HFFc6 (cell line): ENCODE measurements around the gene HS3ST5. TPM values are rescaled to one million over a fixed set of nuclear protein-coding genes. Genes with fewer than 3 reads are reported as not detected.

Source experiments
- DNase-seq: peaks from one replicate; pipeline ENCODE4 v3.0.0-alpha.2; 2018
- H3K27ac Mint-ChIP-seq: 2 replicates; pipeline ENCODE4 v1.8.0; 2020; ENCODE audit warnings: mild to moderate bottlenecking, mixed read lengths
- H3K27me3 Mint-ChIP-seq: 2 replicates; pipeline ENCODE4 v1.8.0; 2021; ENCODE audit warnings: mild to moderate bottlenecking, moderate library complexity, mixed read lengths; ENCODE audit not compliant: insufficient read depth
- H3K36me3 Mint-ChIP-seq: 2 replicates; pipeline ENCODE4 v1.8.0; 2021; ENCODE audit warnings: low read depth, mixed read lengths
- H3K4me1 Mint-ChIP-seq: 2 replicates; pipeline ENCODE4 v1.8.0; 2020; ENCODE audit warnings: low read depth, mixed read lengths
- H3K4me3 Mint-ChIP-seq: 2 replicates; pipeline ENCODE4 v1.8.0; 2020; ENCODE audit warnings: mild to moderate bottlenecking, moderate library complexity, mixed read lengths
- H3K9me3 Mint-ChIP-seq: 2 replicates; pipeline ENCODE4 v1.8.0; 2020; ENCODE audit warnings: mild to moderate bottlenecking, mixed read lengths
- total RNA-seq, 6 experiments: library from RNA; stranded (reverse); fragmentation: NEBNext Ultra II Directional; extraction: Animal tissue kit (Norgen Biotek cat#: 25700); gene quantifications; 2 replicates in 1 of 6; 3 replicates in 5 of 6; pipeline ENCODE4 v1.2.3, GENCODE V29; 2021
- TF ChIP-seq, protein P1 (sequence below): fragments of 200-600 bp; sonication (generic); IDR thresholded peaks from 2 replicates; pipeline ENCODE4 v1.5.0; 2021; ENCODE audit warnings: antibody characterized with exemption, mild to moderate bottlenecking

Gene HS3ST5
- total RNA-seq, 6 experiments from 2014 or later, result not detected

DNA sequence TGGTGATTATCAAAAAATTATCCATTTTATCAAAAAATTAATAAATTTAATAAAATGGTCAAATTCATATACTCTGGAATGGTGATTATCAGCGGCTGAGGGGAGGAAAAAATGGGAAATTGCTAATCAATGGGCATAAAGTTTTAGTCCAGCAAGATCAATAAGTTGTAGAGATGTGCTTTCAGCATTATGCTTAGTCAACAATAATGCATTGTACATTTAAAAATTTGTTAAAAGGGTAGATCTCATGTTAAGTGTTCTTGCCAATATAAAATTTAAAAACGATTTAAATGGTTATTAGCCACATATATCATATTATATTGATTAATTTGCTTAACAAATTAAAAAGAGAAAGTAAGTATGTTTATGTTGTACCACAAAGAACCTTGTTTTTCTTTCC lies 56.6 kb downstream of the HS3ST5 start:
- H3K9me3 Mint-ChIP-seq, result no peaks in the 10 kb centered on the region
- H3K27ac Mint-ChIP-seq, result no peak overlapping the region
- H3K36me3 Mint-ChIP-seq, result no peaks in the 10 kb centered on the region
- no peak overlapping the region for H3K4me3 Mint-ChIP-seq
- TF ChIP-seq, protein P1, sequence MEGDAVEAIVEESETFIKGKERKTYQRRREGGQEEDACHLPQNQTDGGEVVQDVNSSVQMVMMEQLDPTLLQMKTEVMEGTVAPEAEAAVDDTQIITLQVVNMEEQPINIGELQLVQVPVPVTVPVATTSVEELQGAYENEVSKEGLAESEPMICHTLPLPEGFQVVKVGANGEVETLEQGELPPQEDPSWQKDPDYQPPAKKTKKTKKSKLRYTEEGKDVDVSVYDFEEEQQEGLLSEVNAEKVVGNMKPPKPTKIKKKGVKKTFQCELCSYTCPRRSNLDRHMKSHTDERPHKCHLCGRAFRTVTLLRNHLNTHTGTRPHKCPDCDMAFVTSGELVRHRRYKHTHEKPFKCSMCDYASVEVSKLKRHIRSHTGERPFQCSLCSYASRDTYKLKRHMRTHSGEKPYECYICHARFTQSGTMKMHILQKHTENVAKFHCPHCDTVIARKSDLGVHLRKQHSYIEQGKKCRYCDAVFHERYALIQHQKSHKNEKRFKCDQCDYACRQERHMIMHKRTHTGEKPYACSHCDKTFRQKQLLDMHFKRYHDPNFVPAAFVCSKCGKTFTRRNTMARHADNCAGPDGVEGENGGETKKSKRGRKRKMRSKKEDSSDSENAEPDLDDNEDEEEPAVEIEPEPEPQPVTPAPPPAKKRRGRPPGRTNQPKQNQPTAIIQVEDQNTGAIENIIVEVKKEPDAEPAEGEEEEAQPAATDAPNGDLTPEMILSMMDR, result no peak
- no peaks in the 10 kb centered on the region for H3K4me1 Mint-ChIP-seq
- H3K27me3 Mint-ChIP-seq, result no peaks in the 10 kb centered on the region
- no peak for DNase-seq

DNA sequence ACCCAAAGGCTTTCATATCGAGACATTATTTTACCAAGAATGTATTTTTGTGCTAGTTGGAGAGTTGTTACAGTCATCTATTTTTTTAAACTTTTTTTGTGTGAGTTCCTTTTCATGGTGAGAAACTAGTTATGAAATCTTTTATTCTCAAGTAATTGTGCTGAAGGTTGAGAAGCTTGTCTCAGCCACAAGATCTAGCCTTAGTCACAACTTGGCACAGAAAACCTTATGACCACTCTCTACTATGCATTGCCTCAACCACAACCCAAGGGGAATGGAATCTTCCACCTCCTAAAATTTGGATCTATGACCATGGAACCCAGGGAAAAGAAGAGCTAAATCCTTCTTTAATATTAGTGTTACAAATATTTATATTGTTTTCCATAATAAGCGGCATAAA lies 58.5 kb downstream of the HS3ST5 start:
- H3K27me3 Mint-ChIP-seq, result peaks cover 3% of the 10 kb centered on the region; the same call in 1 of the 2 replicates
- no peak for DNase-seq
- no peaks in the 10 kb centered on the region for H3K9me3 Mint-ChIP-seq
- H3K4me3 Mint-ChIP-seq, result no peak overlapping the region
- TF ChIP-seq, protein P1, result no peak
- H3K36me3 Mint-ChIP-seq, result no peaks in the 10 kb centered on the region
- no peaks in the 10 kb centered on the region for H3K4me1 Mint-ChIP-seq
- no peak overlapping the region for H3K27ac Mint-ChIP-seq

DNA sequence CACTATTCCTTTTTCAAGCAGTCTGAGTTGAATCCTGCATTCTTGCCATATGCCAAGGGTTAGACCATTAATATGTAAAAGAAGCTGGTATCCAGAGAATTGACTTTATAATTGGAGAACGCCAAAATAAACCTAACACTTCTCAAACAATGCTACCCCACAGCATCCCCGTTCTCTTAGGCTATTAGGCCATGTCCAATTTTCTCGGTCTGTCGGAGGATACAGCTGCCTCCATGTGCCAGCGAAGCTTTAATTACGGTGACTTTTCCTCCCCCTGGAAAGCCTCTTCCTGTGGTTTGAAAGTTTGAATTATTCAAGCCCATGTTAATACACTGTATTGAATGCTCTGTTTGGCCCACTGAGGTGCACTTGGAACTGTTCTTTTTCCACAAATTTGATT lies 60.5 kb downstream of the HS3ST5 start:
- no peak overlapping the region for H3K27ac Mint-ChIP-seq

DNA sequence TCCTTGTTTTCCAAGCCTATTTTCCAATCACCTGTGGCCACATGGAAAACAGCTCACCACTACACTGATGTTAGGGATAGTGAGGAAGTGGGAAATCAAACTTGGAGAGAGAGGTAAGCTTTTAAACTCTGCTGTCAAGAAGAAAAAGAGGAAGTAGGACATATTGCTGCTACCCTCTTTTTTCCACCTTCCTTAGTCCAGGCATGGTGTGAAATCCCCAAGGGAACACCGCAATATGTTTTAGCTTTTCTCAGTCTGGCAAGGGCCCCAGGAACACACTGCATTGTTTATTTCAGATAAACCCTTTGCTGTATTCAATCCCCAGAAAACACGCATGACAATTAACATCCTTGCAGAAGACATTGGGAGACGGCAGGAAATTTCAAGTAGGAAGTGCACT lies 61.3 kb downstream of the HS3ST5 start:
- no peaks in the 10 kb centered on the region for H3K36me3 Mint-ChIP-seq
- H3K4me1 Mint-ChIP-seq, result no peaks in the 10 kb centered on the region
- TF ChIP-seq, protein P1, result no peak
- no peak overlapping the region for H3K4me3 Mint-ChIP-seq
- no peak overlapping the region for H3K27ac Mint-ChIP-seq
- H3K9me3 Mint-ChIP-seq, result no peaks in the 10 kb centered on the region
- no peak for DNase-seq
- peaks cover 3% of the 10 kb centered on the region; the same call in 1 of the 2 replicates for H3K27me3 Mint-ChIP-seq

More for the DNA sequence above, 60.5 kb downstream of the HS3ST5 start:
- no peaks in the 10 kb centered on the region for H3K4me1 Mint-ChIP-seq
- DNase-seq, result no peak
- TF ChIP-seq, protein P1, result no peak
- no peak overlapping the region for H3K4me3 Mint-ChIP-seq
- no peaks in the 10 kb centered on the region for H3K36me3 Mint-ChIP-seq
- peaks cover 3% of the 10 kb centered on the region; the same call in 1 of the 2 replicates for H3K27me3 Mint-ChIP-seq
- H3K9me3 Mint-ChIP-seq, result no peaks in the 10 kb centered on the region

DNA sequence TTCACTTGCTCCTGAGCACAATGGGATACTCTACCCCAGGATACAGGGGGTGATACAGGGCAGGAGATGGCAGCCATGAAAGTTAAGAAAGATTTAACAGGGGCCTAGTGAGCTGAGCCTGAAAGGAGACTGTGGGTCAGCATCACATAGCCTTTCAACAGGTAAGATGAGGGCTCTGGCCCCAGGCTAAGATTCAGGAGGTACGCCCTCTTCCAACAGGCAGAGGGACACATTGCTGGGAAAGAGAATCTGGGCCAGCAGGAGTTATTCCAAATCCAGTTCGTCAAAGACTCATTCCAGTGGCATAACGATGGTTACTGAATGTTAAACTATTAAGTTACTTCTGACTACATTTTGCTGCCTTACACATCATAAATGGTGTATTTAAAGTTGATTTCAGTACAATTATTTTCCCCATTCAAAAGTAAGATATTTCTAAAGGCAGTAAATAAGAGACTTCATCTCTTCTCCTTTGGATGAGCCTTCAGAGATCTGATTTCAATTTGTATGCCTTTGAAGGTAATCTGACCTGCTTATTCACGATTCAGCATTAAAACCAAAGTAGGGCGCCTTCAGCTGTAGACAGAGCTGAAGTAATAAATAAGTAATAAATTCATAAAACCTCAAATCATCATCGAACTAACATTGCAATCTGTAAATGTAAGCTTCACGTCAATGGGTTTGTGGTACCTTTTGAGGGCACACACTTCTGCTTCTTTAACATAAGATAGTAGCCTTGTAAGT lies 62.4 kb downstream of the HS3ST5 start:
- H3K4me1 Mint-ChIP-seq, result no peaks in the 10 kb centered on the region
- H3K9me3 Mint-ChIP-seq, result no peaks in the 10 kb centered on the region
- TF ChIP-seq, protein P1, result no peak
- DNase-seq, result no peak
- H3K27ac Mint-ChIP-seq, result no peak overlapping the region
- H3K27me3 Mint-ChIP-seq, result peaks cover 3% of the 10 kb centered on the region; the same call in 1 of the 2 replicates
- no peak overlapping the region for H3K4me3 Mint-ChIP-seq
- no peaks in the 10 kb centered on the region for H3K36me3 Mint-ChIP-seq
